Osteocyte (in vitro differentiated cells): ENCODE measurements around the gene DNAJC6. TPM values are rescaled to one million over a fixed set of nuclear protein-coding genes. Genes with fewer than 3 reads are reported as not detected.
"Not testable (repeated sequence)": the region's sequence is repeated elsewhere in the genome, so short reads cannot be mapped to it uniquely, and the experiment has no call there.

ENCODE experiments used
- DNase-seq: peaks from one replicate; pipeline ENCODE4 v3.0.0; 2021; ENCODE audit warnings: mixed read lengths; ENCODE audit not compliant: unreplicated experiment; ENCODE audit errors: extremely low spot score
- H3K27ac Mint-ChIP-seq: one replicate; pipeline ENCODE4 v1.8.0; 2021; ENCODE audit warnings: mild to moderate bottlenecking, mixed read lengths; ENCODE audit not compliant: unreplicated experiment
- H3K27me3 Mint-ChIP-seq: one replicate; pipeline ENCODE4 v1.8.0; 2021; ENCODE audit warnings: mixed read lengths; ENCODE audit not compliant: unreplicated experiment
- H3K36me3 Mint-ChIP-seq: one replicate; pipeline ENCODE4 v1.8.0; 2021; ENCODE audit warnings: mixed read lengths; ENCODE audit not compliant: unreplicated experiment
- H3K4me1 Mint-ChIP-seq: one replicate; pipeline ENCODE4 v1.8.0; 2021; ENCODE audit warnings: mixed read lengths; ENCODE audit not compliant: unreplicated experiment
- H3K4me3 Mint-ChIP-seq: one replicate; pipeline ENCODE4 v1.8.0; 2021; ENCODE audit warnings: mild to moderate bottlenecking, moderate library complexity, mixed read lengths; ENCODE audit not compliant: unreplicated experiment
- H3K9me3 Mint-ChIP-seq: one replicate; pipeline ENCODE4 v1.8.0; 2021; ENCODE audit warnings: mixed read lengths; ENCODE audit not compliant: unreplicated experiment
- CTCF ChIP-seq: fragments of 200-600 bp; sonication (generic); IDR thresholded peaks from 2 replicates; pipeline ENCODE4 v1.5.0; 2021; ENCODE audit warnings: antibody characterized with exemption, mild to moderate bottlenecking, moderate library complexity
- total RNA-seq: library from RNA; stranded (reverse); gene quantifications from 2 replicates; pipeline ENCODE4 v1.2.1, GENCODE V29; 2021

Gene DNAJC6
- total RNA-seq, 1 donor from 2014 or later: 50.8 TPM

- TF ChIP-seq CTCF: no peak
- peaks cover 8% of the 10 kb centered on the region for H3K36me3 Mint-ChIP-seq
- DNase-seq: no peak
- peaks cover 69% of the 10 kb centered on the region for H3K4me1 Mint-ChIP-seq
- H3K9me3 Mint-ChIP-seq: no peaks in the 10 kb centered on the region
- H3K4me3 Mint-ChIP-seq: peak overlapping the region; percentile 39
- no peaks in the 10 kb centered on the region for H3K27me3 Mint-ChIP-seq
- peak overlapping the region; percentile 81 for H3K27ac Mint-ChIP-seq
Measured at GRCh38 chr1:65278376-65279069, 30.8 kb upstream of the DNAJC6 start.

- H3K27me3 Mint-ChIP-seq: no peaks in the 10 kb centered on the region
- H3K27ac Mint-ChIP-seq: peak overlapping the region; percentile 81
- peaks cover 76% of the 10 kb centered on the region for H3K4me1 Mint-ChIP-seq
- H3K4me3 Mint-ChIP-seq: peak overlapping the region; percentile 39
- no peak for DNase-seq
- H3K9me3 Mint-ChIP-seq: no peaks in the 10 kb centered on the region
- peaks cover 14% of the 10 kb centered on the region for H3K36me3 Mint-ChIP-seq
- TF ChIP-seq CTCF: no peak
Measured at GRCh38 chr1:65279070-65279779, 30.1 kb upstream of the DNAJC6 start.

- Mint-ChIP-seq H3K4me3 (no peak overlapping the region), H3K27ac (no peak overlapping the region), H3K36me3 (peaks cover 26% of the 10 kb centered on the region), H3K4me1 (peaks cover 69% of the 10 kb centered on the region), H3K27me3 (no peaks in the 10 kb centered on the region), H3K9me3 (no peaks in the 10 kb centered on the region)
- no peak for TF ChIP-seq CTCF
- DNase-seq: no peak
Measured at GRCh38 chr1:65281846-65282245, 27.5 kb upstream of the DNAJC6 start.

- Mint-ChIP-seq H3K27me3 (no peaks in the 10 kb centered on the region), H3K4me1 (peaks cover 45% of the 10 kb centered on the region), H3K4me3 (no peak overlapping the region), H3K9me3 (no peaks in the 10 kb centered on the region), H3K36me3 (peaks cover 31% of the 10 kb centered on the region), H3K27ac (peak overlapping the region; percentile 24)
- TF ChIP-seq CTCF: no peak
- DNase-seq: no peak
Measured at GRCh38 chr1:65284229-65284628, 25.1 kb upstream of the DNAJC6 start.

GRCh38 chr1:65289449-65289848 lies 19.9 kb upstream of the DNAJC6 start:
- DNase-seq: no peak
- no peak for TF ChIP-seq CTCF
- Mint-ChIP-seq H3K9me3 (no peaks in the 10 kb centered on the region), H3K27me3 (no peaks in the 10 kb centered on the region), H3K4me1 (peaks cover 7% of the 10 kb centered on the region), H3K36me3 (peaks cover 23% of the 10 kb centered on the region), H3K4me3 (no peak overlapping the region), H3K27ac (no peak overlapping the region)

- not testable (repeated sequence) for H3K27me3 Mint-ChIP-seq, DNase-seq, H3K27ac Mint-ChIP-seq, H3K4me3 Mint-ChIP-seq, H3K4me1 Mint-ChIP-seq, H3K9me3 Mint-ChIP-seq
- peaks cover 13% of the 10 kb centered on the region for H3K36me3 Mint-ChIP-seq
Measured at GRCh38 chr1:65291818-65292217, 17.5 kb upstream of the DNAJC6 start.
